HFF-Myc (cell line): ENCODE data around the gene LELP1.
"Not testable (repeated sequence)": the region's sequence is repeated elsewhere in the genome, so short reads cannot be mapped to it uniquely, and the experiment has no call there.

Source experiments
- DNase-seq: peaks from one replicate; pipeline ENCODE4 v3.0.0-alpha.2; 2011; ENCODE audit warnings: low read depth; ENCODE audit errors: extremely low read depth
- H3K4me3 ChIP-seq: replicated peaks from 2 replicates; pipeline ENCODE4 v1.5.1; 2011; ENCODE audit warnings: low read depth, mild to moderate bottlenecking, control low read depth, low read length
- CTCF ChIP-seq: IDR thresholded peaks from 2 replicates; pipeline ENCODE4 v1.5.1; 2012; ENCODE audit warnings: mild to moderate bottlenecking, low read depth, low read length, control low read depth; ENCODE audit errors: missing control alignments

LELP1 gene

DNA sequence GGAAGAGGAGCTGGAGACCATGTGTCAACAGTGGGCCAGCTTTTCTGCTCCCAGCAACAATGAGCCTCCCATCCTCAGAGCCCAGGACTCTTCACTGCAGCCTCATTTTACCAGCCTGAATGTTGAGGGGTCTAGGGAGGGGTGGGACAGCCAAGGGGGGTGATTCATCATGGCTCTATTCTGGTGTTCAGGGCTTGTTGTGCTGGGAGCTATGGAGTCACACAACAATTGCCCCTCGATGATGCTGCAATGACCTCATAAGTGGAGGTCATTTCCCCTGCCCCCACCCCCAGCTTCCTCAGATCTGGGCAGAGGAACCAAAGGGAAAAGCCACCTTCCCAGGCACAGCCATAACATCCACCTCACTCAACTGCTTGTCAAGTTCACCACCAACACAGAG, at the start of gene LELP1:
Gene LELP1, plus strand, starts transcription at position 301 of the 400 bp plus-strand sequence. CDS start 1,278 bp downstream, outside the sequence.
- no peak for DNase-seq
- no peak for TF ChIP-seq CTCF

DNA sequence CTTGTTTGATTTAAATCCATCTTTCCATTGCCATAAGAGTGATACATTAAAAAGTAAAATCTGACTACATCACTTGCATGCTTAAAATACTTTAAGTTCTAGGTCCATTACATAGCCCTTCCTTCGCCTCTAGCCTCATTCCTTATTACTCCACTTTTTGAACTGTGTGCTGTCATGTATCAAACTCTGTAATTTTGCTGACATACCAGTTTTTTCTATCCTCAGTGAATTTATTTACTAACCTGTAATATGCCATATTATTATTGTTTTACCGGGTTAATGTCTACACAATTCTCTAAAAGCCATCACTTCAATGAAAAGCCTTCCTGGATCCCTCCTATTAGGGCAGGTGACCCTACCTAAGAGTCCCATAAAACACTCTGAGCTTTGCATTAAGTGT, 47.7 kb upstream of the LELP1 start:
- H3K4me3 ChIP-seq = no peak overlapping the region
- DNase-seq = no peak
- TF ChIP-seq CTCF = no peak

More for the DNA sequence above, at the start of gene LELP1:
- no peak within 1 kb of the TSS for H3K4me3 ChIP-seq

- TF ChIP-seq CTCF = no peak
- no peak overlapping the region for H3K4me3 ChIP-seq
- no peak for DNase-seq
These were observed 34.5 kb upstream of the LELP1 start for GRCh38 chr1:153168686-153169085.

DNA sequence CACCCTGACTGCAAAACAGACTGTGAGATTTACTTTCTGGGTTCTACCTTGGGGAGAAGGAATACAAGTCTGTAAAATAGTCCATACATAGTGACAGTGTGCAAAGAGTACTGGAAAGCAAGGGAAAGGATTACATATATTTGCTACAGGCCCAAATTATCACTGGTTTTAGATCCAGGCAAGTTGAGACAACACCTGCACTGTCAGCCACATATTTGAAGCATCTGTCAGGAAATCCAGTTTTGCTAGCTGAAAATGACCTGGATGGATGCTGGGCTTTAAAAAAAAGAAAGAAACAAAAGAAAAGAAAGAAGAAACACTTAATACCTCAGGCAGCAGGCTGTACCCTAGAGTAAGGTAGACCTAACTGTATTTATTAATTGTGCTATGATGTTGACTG, 28.6 kb upstream of the LELP1 start:
- no peak for TF ChIP-seq CTCF
- no peak overlapping the region for H3K4me3 ChIP-seq
- no peak for DNase-seq

GRCh38 chr1:153178922-153179321, 24.3 kb upstream of the LELP1 start:
- TF ChIP-seq CTCF = no peak
- no peak overlapping the region for H3K4me3 ChIP-seq
- no peak for DNase-seq

GRCh38 chr1:153180556-153180955, 22.7 kb upstream of the LELP1 start:
- H3K4me3 ChIP-seq = no peak overlapping the region
- DNase-seq = no peak
- TF ChIP-seq CTCF = no peak

DNA sequence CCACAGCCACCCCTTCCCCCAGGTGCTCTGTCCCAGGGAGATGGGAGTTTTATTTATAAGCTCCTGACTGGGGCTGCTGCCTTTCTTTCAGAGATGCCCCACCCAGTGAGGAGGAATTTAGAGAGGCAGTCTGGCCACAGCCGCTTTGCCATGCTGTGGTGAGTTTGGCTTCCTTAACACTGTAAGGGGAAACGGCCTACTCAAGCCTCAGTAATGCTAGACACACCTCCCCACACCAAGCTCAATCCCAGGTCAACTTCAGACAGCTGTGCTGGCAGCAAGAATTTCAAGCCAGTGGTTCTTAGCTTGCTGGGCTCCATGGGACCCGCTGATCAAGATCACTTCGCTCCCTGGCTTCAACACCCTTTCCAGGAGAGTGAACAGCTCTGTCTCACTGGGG, 14.9 kb upstream of the LELP1 start:
- DNase-seq = not testable (repeated sequence)

DNA sequence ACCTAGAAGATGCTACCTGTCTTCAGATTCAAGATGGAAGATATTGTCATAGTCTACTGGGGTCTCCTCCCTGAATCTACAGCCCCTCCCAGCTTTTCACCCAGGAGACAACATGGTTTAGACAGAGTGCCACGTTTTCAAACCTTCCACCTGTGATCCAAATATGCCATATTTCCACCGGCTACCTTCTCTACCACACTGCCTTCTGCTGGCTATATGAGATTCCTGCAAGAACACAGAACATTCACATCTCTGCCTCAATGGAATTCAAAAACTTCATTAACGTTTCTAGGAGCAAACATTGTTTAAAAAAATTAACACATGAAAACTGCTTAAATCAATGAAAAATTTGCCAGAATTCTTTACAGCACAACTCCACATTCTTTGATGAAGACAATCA, 12.9 kb upstream of the LELP1 start:
- TF ChIP-seq CTCF = no peak
- DNase-seq = no peak

More for the DNA sequence above, 14.9 kb upstream of the LELP1 start:
- not testable (repeated sequence) for H3K4me3 ChIP-seq

More for the DNA sequence above, 12.9 kb upstream of the LELP1 start:
- no peak overlapping the region for H3K4me3 ChIP-seq
